Left ventricle myocardium inferior (tissue), 1 donor: ENCODE measurements around the gene FRS2. TPM values are rescaled to one million over a fixed set of nuclear protein-coding genes. Genes with fewer than 3 reads are reported as not detected.

Experiments used
- DNase-seq: peaks from one replicate; pipeline ENCODE4 v3.0.0-alpha.2; 2020
- H3K27ac ChIP-seq: fragments of 200-600 bp; replicated peaks from 2 replicates; pipeline ENCODE4 v1.8.0; 2021
- H3K27me3 ChIP-seq: fragments of 200-600 bp; 2 replicates; pipeline ENCODE4 v1.8.0; 2021; ENCODE audit warnings: low read depth
- H3K36me3 ChIP-seq: fragments of 200-600 bp; 2 replicates; pipeline ENCODE4 v1.8.0; 2021
- H3K4me1 ChIP-seq: fragments of 200-600 bp; 2 replicates; pipeline ENCODE4 v1.8.0; 2021
- H3K4me3 ChIP-seq: fragments of 200-600 bp; 2 replicates; pipeline ENCODE4 v1.8.0; 2021; ENCODE audit warnings: mild to moderate bottlenecking, moderate library complexity
- H3K9me3 ChIP-seq: fragments of 200-600 bp; replicated peaks from 2 replicates; pipeline ENCODE4 v1.8.0; 2021
- intact Hi-C: fragments of 100-400 bp; cut with micrococcal nuclease; formaldehyde crosslinking; loops from one replicate; pipeline ENCODE4 v1.11.0; 2022
- total RNA-seq: library from RNA; stranded (reverse); fragmentation: NEBNext Ultra II Directional; extraction: Animal tissue kit (Norgen Biotek cat#: 25700); gene quantifications from one replicate; pipeline ENCODE4 v1.2.1, GENCODE V29; 2021
- TF ChIP-seq, protein P1 (sequence below): fragments of 200-600 bp; IDR thresholded peaks from 2 replicates; pipeline ENCODE4 v1.8.0; 2021; ENCODE audit warnings: antibody characterized with exemption, mild to moderate bottlenecking, borderline replicate concordance
- donor health status: DM: no; HTN: yes; CAD: no; lungs with severe emphysema.

Gene FRS2
- total RNA-seq, 1 donor from 2014 or later, result 18.2 TPM

DNA sequence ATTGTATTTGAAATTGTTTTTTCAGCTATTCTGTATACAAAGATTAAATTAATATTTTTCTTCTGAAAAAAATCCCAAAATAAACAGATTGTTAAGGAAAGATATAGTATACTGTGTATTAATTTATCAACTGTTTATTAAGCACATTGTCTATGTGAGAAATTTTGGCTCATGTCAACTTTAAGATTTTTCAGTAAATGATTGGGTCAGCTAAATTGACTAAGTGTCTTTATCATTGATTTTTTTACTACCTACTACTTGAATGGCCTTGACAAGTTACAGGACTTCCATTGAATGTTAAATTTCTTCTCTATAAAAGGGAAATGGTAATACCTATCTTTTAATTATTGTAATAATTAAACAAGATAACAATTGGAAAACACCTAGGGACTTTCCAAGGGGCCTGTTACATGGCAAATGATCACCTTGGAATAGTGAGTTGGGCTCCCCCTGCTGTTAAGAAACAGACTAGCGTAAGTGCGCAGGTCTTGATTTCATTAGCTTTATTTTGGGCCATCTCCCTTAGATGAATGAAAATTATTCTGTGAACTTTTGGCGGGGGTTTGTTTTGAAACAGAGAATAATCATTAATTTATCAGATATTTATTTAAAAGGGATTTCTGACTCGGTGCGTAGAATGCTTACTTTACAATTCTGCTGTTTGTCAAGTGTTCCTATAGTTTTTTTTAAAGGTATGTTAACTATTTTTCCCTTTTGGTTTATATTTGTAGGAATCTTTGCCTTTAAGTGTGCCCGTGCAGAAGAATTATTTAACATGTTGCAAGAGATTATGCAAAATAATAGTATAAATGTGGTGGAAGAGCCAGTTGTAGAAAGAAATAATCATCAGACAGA lies 100.6 kb downstream of the FRS2 start:
- Histone ChIP-seq H3K4me3 (no peak overlapping the region), H3K27me3 (no peaks in the 10 kb centered on the region), H3K36me3 (peaks cover 48% of the 10 kb centered on the region), H3K4me1 (peaks cover 18% of the 10 kb centered on the region), H3K9me3 (no peaks in the 10 kb centered on the region), H3K27ac (no peak overlapping the region)
- TF ChIP-seq, protein P1, sequence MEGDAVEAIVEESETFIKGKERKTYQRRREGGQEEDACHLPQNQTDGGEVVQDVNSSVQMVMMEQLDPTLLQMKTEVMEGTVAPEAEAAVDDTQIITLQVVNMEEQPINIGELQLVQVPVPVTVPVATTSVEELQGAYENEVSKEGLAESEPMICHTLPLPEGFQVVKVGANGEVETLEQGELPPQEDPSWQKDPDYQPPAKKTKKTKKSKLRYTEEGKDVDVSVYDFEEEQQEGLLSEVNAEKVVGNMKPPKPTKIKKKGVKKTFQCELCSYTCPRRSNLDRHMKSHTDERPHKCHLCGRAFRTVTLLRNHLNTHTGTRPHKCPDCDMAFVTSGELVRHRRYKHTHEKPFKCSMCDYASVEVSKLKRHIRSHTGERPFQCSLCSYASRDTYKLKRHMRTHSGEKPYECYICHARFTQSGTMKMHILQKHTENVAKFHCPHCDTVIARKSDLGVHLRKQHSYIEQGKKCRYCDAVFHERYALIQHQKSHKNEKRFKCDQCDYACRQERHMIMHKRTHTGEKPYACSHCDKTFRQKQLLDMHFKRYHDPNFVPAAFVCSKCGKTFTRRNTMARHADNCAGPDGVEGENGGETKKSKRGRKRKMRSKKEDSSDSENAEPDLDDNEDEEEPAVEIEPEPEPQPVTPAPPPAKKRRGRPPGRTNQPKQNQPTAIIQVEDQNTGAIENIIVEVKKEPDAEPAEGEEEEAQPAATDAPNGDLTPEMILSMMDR, result peak; percentile 86
- intact Hi-C loops, result loop anchor here (2.0 to 10.0 kb wide), 2 partner anchors 100 to 186 kb away; partner anchors contain the start of gene FRS2
- no peak for DNase-seq

DNA sequence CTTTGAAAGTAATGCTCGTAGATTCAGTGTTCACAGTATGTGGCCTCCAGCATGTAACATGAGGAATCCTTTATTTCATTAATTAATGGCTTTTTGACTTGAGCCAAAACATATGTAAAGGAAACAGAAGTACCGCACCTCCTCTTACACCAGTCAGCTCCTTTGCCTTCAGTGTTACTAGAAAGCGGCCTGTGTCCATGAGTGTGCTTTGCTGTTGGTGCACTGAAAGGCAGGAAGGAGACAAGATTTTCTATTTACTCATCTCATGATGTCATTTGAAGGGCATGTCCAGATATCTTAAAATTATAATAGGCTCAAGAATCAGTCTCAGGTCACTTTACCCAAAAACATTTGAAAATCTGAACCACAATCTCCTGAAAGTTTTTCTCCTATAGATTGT lies 105.2 kb downstream of the FRS2 start:
- H3K36me3 ChIP-seq, result peaks cover 43% of the 10 kb centered on the region
- peaks cover 9% of the 10 kb centered on the region for H3K4me1 ChIP-seq
- no peak overlapping the region for H3K27ac ChIP-seq
- no peak overlapping the region for H3K4me3 ChIP-seq
- intact Hi-C loops, result loop anchor here (10.0 kb wide), 1 partner anchor 191 kb away; no protein-coding TSS in a partner anchor
- no peaks in the 10 kb centered on the region for H3K27me3 ChIP-seq
- H3K9me3 ChIP-seq, result no peaks in the 10 kb centered on the region
- TF ChIP-seq, protein P1, result no peak
- no peak for DNase-seq

DNA sequence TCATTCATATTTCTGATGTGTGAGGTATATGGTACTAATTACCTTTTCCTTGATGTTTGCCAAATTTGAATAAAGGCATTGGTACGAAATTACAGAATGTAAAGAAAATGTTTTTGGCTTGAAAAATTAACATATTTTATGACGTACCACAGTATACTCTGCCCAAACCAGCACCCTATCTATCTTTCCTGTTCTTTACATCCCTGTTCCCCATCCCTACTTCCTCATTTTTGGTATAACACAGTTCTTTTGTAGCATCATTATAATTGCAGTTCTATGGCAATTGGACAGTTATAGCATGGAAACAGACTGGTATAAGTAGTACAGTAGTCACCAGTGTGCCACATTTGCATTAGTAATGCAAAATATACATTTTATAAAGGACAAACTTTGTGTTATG lies 108.1 kb downstream of the FRS2 start:
- H3K27me3 ChIP-seq, result no peaks in the 10 kb centered on the region
- H3K36me3 ChIP-seq, result peaks cover 22% of the 10 kb centered on the region
- no peak overlapping the region for H3K4me3 ChIP-seq
- DNase-seq, result no peak
- intact Hi-C loops, result loop anchor here (10.0 kb wide), 1 partner anchor 193 kb away; no protein-coding TSS in a partner anchor
- H3K4me1 ChIP-seq, result peaks cover 11% of the 10 kb centered on the region
- H3K9me3 ChIP-seq, result no peaks in the 10 kb centered on the region
- TF ChIP-seq, protein P1, result no peak
- no peak overlapping the region for H3K27ac ChIP-seq

DNA sequence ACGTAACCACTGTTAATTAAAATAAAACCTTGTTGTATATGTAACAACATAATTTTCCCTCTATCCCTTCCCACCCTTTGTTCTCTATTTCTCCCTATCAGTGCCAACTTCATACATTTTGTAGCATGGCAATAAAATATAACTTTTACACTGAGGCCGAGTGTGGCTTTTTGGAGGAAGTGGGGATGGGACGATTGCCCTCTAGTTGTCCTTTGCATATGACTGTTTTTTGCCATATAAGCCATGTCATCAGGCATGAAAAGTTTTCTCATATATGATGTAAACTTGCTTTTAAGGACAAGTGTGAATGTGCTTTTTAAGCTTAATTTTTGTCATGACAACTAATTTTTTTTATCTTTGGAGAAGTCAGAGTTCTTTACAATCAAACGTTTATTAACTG lies 108.8 kb downstream of the FRS2 start:
- H3K27ac ChIP-seq, result no peak overlapping the region
- H3K4me3 ChIP-seq, result no peak overlapping the region
- TF ChIP-seq, protein P1, result no peak
- H3K27me3 ChIP-seq, result no peaks in the 10 kb centered on the region
- peaks cover 11% of the 10 kb centered on the region for H3K4me1 ChIP-seq
- no peak for DNase-seq
- H3K36me3 ChIP-seq, result peaks cover 16% of the 10 kb centered on the region
- intact Hi-C loops, result loop anchor here (10.0 kb wide), 1 partner anchor 194 kb away; no protein-coding TSS in a partner anchor
- H3K9me3 ChIP-seq, result no peaks in the 10 kb centered on the region

DNA sequence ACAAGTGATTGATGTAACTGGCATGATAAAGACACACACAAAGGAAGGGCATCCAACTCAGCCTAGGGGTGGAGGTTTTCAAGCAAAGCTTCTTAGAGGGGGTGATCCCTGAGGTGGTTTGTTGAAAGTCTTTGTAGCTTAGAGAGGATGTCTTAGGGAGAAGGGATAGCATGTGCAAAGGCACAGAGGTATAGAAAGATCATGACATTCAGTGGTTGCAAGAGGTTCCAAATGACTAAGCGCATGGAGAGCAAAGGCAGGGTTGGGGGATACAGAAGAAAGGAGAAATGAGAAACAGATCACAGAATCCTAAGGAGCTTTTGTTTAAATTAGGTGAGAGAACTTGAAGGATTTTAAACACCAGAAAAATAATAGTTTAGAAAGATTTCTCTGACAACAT lies 109.9 kb downstream of the FRS2 start:
- Histone ChIP-seq H3K36me3 (peaks cover 5% of the 10 kb centered on the region), H3K9me3 (no peaks in the 10 kb centered on the region), H3K4me1 (peaks cover 19% of the 10 kb centered on the region), H3K27me3 (no peaks in the 10 kb centered on the region), H3K4me3 (no peak overlapping the region), H3K27ac (no peak overlapping the region)
- intact Hi-C loops, result no loop called here
- TF ChIP-seq, protein P1, result no peak
- no peak for DNase-seq
